KMS-11 (cell line): ENCODE measurements around the gene GRAP2.

ENCODE experiments used
- H2AFZ ChIP-seq: fragments of 200-600 bp; sonication (generic); 2 replicates; pipeline ENCODE4 v1.6.1; 2016; ENCODE audit warnings: antibody characterized with exemption, mixed run types, low read depth
- H3K27ac ChIP-seq: fragments of 200-600 bp; sonication (generic); 2 replicates; pipeline ENCODE4 v1.6.1; 2016; ENCODE audit warnings: mild to moderate bottlenecking, mixed run types
- H3K27me3 ChIP-seq: fragments of 200-600 bp; sonication (generic); 2 replicates; pipeline ENCODE4 v1.6.1; 2017; ENCODE audit warnings: mild to moderate bottlenecking, low read depth, mixed run types, moderate library complexity; ENCODE audit not compliant: insufficient read depth
- H3K36me3 ChIP-seq: fragments of 200-600 bp; sonication (generic); 2 replicates; pipeline ENCODE4 v1.6.1; 2017; ENCODE audit warnings: mild to moderate bottlenecking, mixed run types; ENCODE audit not compliant: insufficient read depth
- H3K4me1 ChIP-seq: fragments of 200-600 bp; sonication (generic); 2 replicates; pipeline ENCODE4 v1.6.1; 2016; ENCODE audit warnings: mild to moderate bottlenecking, low read depth, mixed run types; ENCODE audit not compliant: poor library complexity, severe bottlenecking
- H3K4me2 ChIP-seq: fragments of 200-600 bp; sonication (generic); 2 replicates; pipeline ENCODE4 v1.7.0; 2016; ENCODE audit warnings: mild to moderate bottlenecking, mixed run types
- H3K4me3 ChIP-seq: fragments of 200-600 bp; sonication (generic); IDR thresholded peaks from 2 replicates; pipeline ENCODE4 v1.6.1; 2017; ENCODE audit warnings: low read depth, low read length, mixed read lengths; ENCODE audit not compliant: insufficient read depth
- H3K79me2 ChIP-seq: fragments of 200-600 bp; sonication (generic); 2 replicates; pipeline ENCODE4 v1.6.1; 2016; ENCODE audit warnings: low read depth, mixed run types; ENCODE audit not compliant: insufficient read depth
- H3K9ac ChIP-seq: fragments of 200-600 bp; sonication (generic); 2 replicates; pipeline ENCODE4 v1.6.1; 2016; ENCODE audit warnings: mild to moderate bottlenecking, mixed run types
- H4K20me1 ChIP-seq: fragments of 200-600 bp; sonication (generic); 2 replicates; pipeline ENCODE4 v1.6.1; 2016; ENCODE audit warnings: mild to moderate bottlenecking, mixed run types; ENCODE audit not compliant: insufficient read depth
- TF ChIP-seq, protein P1 (sequence below): fragments of 200-600 bp; sonication (generic); conservative IDR thresholded peaks from 2 replicates; pipeline ENCODE4 v1.6.1; 2017; ENCODE audit warnings: low read depth, mild to moderate bottlenecking, antibody characterized with exemption, low read length, moderate library complexity, mixed read lengths

The GRAP2 gene

GRCh38 chr22:40014667-40015248 is 113.9 kb downstream of the GRAP2 start:
- H3K36me3 ChIP-seq: no peaks in the 10 kb centered on the region
- no peak overlapping the region for H3K27ac ChIP-seq
- H3K4me1 ChIP-seq: no peaks in the 10 kb centered on the region
- no peaks in the 10 kb centered on the region for H4K20me1 ChIP-seq
- H3K4me3 ChIP-seq: no peak overlapping the region
- H3K79me2 ChIP-seq: no peaks in the 10 kb centered on the region
- no peak overlapping the region for H3K4me2 ChIP-seq
- TF ChIP-seq, protein P1, sequence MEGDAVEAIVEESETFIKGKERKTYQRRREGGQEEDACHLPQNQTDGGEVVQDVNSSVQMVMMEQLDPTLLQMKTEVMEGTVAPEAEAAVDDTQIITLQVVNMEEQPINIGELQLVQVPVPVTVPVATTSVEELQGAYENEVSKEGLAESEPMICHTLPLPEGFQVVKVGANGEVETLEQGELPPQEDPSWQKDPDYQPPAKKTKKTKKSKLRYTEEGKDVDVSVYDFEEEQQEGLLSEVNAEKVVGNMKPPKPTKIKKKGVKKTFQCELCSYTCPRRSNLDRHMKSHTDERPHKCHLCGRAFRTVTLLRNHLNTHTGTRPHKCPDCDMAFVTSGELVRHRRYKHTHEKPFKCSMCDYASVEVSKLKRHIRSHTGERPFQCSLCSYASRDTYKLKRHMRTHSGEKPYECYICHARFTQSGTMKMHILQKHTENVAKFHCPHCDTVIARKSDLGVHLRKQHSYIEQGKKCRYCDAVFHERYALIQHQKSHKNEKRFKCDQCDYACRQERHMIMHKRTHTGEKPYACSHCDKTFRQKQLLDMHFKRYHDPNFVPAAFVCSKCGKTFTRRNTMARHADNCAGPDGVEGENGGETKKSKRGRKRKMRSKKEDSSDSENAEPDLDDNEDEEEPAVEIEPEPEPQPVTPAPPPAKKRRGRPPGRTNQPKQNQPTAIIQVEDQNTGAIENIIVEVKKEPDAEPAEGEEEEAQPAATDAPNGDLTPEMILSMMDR: no peak
- H3K9ac ChIP-seq: no peak overlapping the region
- H3K27me3 ChIP-seq: peaks cover 10% of the 10 kb centered on the region; the same call in 1 of the 2 replicates
- H2AFZ ChIP-seq: no peak overlapping the region

DNA sequence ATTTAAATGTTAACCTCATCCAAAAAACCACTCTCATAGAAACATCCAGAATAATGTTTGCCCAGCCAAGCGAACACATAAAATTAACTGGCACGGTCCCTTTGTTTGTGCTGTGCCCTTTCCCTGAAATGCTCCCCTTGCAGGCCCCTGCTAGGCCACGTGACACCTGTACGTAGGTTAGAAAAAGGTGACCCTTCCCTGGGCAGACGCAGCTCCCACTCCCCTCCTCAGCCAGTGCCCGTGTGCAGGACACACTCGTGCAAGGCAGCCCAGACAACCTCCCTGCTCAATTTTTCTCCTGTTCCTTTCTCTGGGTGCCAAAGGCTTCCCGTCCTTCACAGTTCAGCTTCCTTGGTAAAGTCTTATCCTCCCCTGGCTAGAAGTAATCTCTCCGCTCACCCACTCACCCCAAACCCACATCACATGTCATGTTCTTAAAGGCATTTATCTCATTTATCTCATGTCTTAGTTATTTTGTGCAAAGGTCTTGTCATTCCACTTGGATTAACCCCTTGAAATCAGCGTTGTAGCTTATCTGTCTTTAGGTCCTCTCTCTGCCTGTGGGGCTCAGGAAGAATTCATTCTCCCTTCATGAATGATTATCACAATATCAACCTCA is 114.6 kb downstream of the GRAP2 start:
- no peak overlapping the region for H3K4me2 ChIP-seq
- H4K20me1 ChIP-seq: no peaks in the 10 kb centered on the region
- H3K4me1 ChIP-seq: no peaks in the 10 kb centered on the region
- H3K9ac ChIP-seq: no peak overlapping the region
- no peak overlapping the region for H3K4me3 ChIP-seq
- no peaks in the 10 kb centered on the region for H3K36me3 ChIP-seq
- TF ChIP-seq, protein P1: no peak
- no peak overlapping the region for H2AFZ ChIP-seq
- no peak overlapping the region for H3K27ac ChIP-seq
- no peaks in the 10 kb centered on the region for H3K79me2 ChIP-seq
- H3K27me3 ChIP-seq: peaks cover 5% of the 10 kb centered on the region; the same call in 1 of the 2 replicates

DNA sequence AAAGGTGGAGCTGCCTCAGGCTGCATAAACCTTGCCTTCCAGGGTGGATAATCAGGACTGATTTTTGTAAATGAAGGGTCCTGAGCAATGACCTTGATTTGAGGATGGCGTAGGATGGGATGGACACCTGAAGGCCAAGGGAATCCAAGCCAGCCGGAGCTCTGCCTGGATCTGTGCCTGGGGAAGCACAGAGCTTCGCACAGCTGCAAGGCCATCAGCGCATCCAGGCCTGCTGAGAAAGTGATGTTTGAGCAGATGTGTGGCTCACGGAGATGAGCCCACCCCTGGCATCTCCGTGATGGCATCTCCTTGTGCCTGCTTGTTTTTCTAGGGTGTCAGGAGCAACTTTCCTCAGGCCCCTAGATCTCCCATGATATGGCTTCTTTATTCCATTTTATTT is 117.2 kb downstream of the GRAP2 start:
- Histone ChIP-seq H3K4me1 (no peaks in the 10 kb centered on the region), H3K4me3 (no peak overlapping the region), H3K36me3 (no peaks in the 10 kb centered on the region), H3K79me2 (no peaks in the 10 kb centered on the region), H3K27me3 (no peaks in the 10 kb centered on the region; the same call in 1 of the 2 replicates), H4K20me1 (no peaks in the 10 kb centered on the region), H3K27ac (no peak overlapping the region), H3K9ac (no peak overlapping the region), H2AFZ (no peak overlapping the region), H3K4me2 (no peak overlapping the region)
- TF ChIP-seq, protein P1: no peak

DNA sequence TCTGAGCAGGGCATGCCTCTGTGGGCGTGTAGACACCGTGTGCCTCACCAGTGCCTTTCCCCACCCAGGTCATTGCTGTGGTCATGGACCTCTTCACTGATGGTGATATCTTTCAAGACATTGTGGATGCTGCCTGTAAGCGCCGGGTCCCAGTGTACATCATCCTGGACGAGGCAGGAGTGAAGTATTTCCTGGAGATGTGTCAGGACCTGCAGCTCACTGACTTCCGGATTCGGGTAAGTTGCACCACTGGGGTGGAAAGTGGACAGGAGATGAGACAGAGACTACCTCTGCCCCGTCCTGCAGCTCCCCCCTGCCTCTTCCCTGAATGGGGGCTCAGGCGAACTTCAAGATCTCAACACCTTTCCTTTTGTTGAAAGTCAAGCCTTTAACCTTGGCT is 118.2 kb downstream of the GRAP2 start:
- H3K36me3 ChIP-seq: no peaks in the 10 kb centered on the region
- H3K27ac ChIP-seq: no peak overlapping the region
- H3K4me1 ChIP-seq: no peaks in the 10 kb centered on the region
- no peaks in the 10 kb centered on the region for H3K79me2 ChIP-seq
- no peaks in the 10 kb centered on the region for H4K20me1 ChIP-seq
- no peaks in the 10 kb centered on the region; the same call in 1 of the 2 replicates for H3K27me3 ChIP-seq
- no peak overlapping the region for H3K9ac ChIP-seq
- TF ChIP-seq, protein P1: no peak
- H3K4me3 ChIP-seq: no peak overlapping the region
- H3K4me2 ChIP-seq: no peak overlapping the region
- no peak overlapping the region for H2AFZ ChIP-seq
